ENCODE results near the gene EFCAB11. TPM values are rescaled to one million over a fixed set of nuclear protein-coding genes. Genes with fewer than 3 reads are reported as not detected.

Gene EFCAB11
- total RNA-seq, 5 donors from 2014 or later (not counting 1 experiment from before 2014, with no cell fraction given) = 1.1 to 2.4 (median 1.5) TPM

GRCh38 chr14:89833661-89834060 lies 120.9 kb downstream of the EFCAB11 start:
- H3K27ac Mint-ChIP-seq = no peak overlapping the region
- Histone ChIP-seq H3K4me3 (ENCODE audit: control insufficient read depth in 1 of 2, extremely low read depth in 1 of 2, low read length in 1 of 2) (no peak overlapping the region), H3K27ac (ENCODE audit: low read length) (no peak overlapping the region), H3K4me1 (ENCODE audit: control insufficient read depth in 1 of 2, extremely low read depth in 1 of 2, insufficient read depth in 2 of 2, low read length in 2 of 2) (no peaks in the 10 kb centered on the region), H3K9me3 (no peaks in the 10 kb centered on the region), H3K36me3 (ENCODE audit: control insufficient read depth in 2 of 2, extremely low read depth in 1 of 2, insufficient read depth in 1 of 2, low read length in 1 of 2) (no peaks in the 10 kb centered on the region), H3K27me3 (replicated peaks in 1 of 2; ENCODE audit: control insufficient read depth in 2 of 2, extremely low read depth in 1 of 2, insufficient read depth in 2 of 2, low read length in 1 of 2) (no peaks in the 10 kb centered on the region)
- peaks cover under 1% of the 10 kb centered on the region for H3K36me3 Mint-ChIP-seq
- DNase-seq (no peak), ATAC-seq (replicated peaks in 1 of 4) (no peak)
- no peak overlapping the region for H3K4me3 Mint-ChIP-seq
- ChIA-PET CTCF (no interaction called here), POLR2A (no interaction called here)
- H3K9me3 Mint-ChIP-seq = peaks cover 0 to 5% (median 0%) of the 10 kb centered on the region in 3 donors
- H3K4me1 Mint-ChIP-seq = no peaks in the 10 kb centered on the region
- no peaks in the 10 kb centered on the region for H3K27me3 Mint-ChIP-seq

- no peaks in the 10 kb centered on the region for H3K36me3 Mint-ChIP-seq
- H3K27ac Mint-ChIP-seq = no peak overlapping the region
- Histone ChIP-seq H3K4me1 (ENCODE audit: control insufficient read depth in 1 of 2, extremely low read depth in 1 of 2, insufficient read depth in 2 of 2, low read length in 2 of 2) (no peaks in the 10 kb centered on the region), H3K9me3 (no peaks in the 10 kb centered on the region), H3K27ac (ENCODE audit: low read length) (no peak overlapping the region), H3K36me3 (ENCODE audit: control insufficient read depth in 2 of 2, extremely low read depth in 1 of 2, insufficient read depth in 1 of 2, low read length in 1 of 2) (no peaks in the 10 kb centered on the region), H3K27me3 (replicated peaks in 1 of 2; ENCODE audit: control insufficient read depth in 2 of 2, extremely low read depth in 1 of 2, insufficient read depth in 2 of 2, low read length in 1 of 2) (no peaks in the 10 kb centered on the region), H3K4me3 (ENCODE audit: control insufficient read depth in 1 of 2, extremely low read depth in 1 of 2, low read length in 1 of 2) (no peak overlapping the region)
- no peak overlapping the region for H3K4me3 Mint-ChIP-seq
- no peaks in the 10 kb centered on the region for H3K4me1 Mint-ChIP-seq
- ChIA-PET POLR2A (no interaction called here), CTCF (no interaction called here)
- WGBS (ENCODE audit: insufficient coverage) = 80% methylated on average over 1 of the region's 3 CpGs
- peaks cover 0 to 2% (median 0%) of the 10 kb centered on the region in 3 donors for H3K9me3 Mint-ChIP-seq
- DNase-seq = no peak
- H3K27me3 Mint-ChIP-seq = no peaks in the 10 kb centered on the region
- no peak for ATAC-seq (replicated peaks in 1 of 4)
These were observed 121.4 kb downstream of the EFCAB11 start for GRCh38 chr14:89833120-89833532.

DNA sequence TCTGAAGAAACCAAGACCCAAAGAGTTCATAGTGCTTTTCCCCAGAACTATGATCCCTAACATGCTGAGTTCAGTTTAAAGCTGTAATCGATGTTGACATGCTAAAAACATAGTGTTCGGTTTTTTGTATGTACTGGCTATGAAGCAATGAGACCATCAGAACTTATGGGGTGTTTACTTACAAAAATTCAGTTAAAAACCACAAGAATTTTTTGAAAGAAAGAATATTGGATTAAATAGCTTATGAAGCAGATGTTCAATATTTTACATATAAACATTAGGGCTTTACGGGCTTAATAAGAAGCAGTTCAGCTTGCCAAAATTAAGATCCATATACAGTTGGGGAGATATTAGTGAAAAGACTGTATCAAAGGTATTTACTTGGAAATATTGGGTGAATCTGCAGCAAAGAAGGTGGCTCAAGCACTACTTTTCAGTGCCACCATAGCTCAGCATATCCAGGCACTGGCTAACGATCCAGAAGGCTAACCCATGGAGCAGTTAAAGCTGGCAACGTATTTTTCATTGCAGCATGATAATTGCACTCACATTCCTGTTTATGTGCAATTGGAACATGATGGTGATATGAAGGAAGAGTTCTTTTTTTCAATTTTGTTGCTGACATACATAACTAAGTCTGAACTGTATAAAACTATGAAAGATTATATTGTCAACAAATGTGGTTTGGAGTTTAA lies 125.9 kb downstream of the EFCAB11 start:
- WGBS (ENCODE audit: insufficient coverage) = no CpG with 5 or more reads among the region's 5 CpGs
- Histone ChIP-seq H3K27me3 (replicated peaks in 1 of 2; ENCODE audit: control insufficient read depth in 2 of 2, extremely low read depth in 1 of 2, insufficient read depth in 2 of 2, low read length in 1 of 2) (no peaks in the 10 kb centered on the region), H3K9me3 (no peaks in the 10 kb centered on the region), H3K4me3 (ENCODE audit: control insufficient read depth in 1 of 2, extremely low read depth in 1 of 2, low read length in 1 of 2) (no peak overlapping the region), H3K4me1 (ENCODE audit: control insufficient read depth in 1 of 2, extremely low read depth in 1 of 2, insufficient read depth in 2 of 2, low read length in 2 of 2) (no peaks in the 10 kb centered on the region), H3K27ac (ENCODE audit: low read length) (no peak overlapping the region), H3K36me3 (ENCODE audit: control insufficient read depth in 2 of 2, extremely low read depth in 1 of 2, insufficient read depth in 1 of 2, low read length in 1 of 2) (no peaks in the 10 kb centered on the region)
- H3K36me3 Mint-ChIP-seq = peaks cover 7% of the 10 kb centered on the region
- DNase-seq (no peak), ATAC-seq (replicated peaks in 1 of 4) (no peak)
- POLR2A ChIA-PET = no interaction called here
- H3K4me1 Mint-ChIP-seq = no peaks in the 10 kb centered on the region
- CTCF ChIA-PET = no interaction called here
- H3K4me3 Mint-ChIP-seq = no peak overlapping the region
- H3K9me3 Mint-ChIP-seq = peaks cover 0 to 7% (median 4%) of the 10 kb centered on the region in 3 donors
- H3K27me3 Mint-ChIP-seq = peaks cover 0 to 5% of the 10 kb centered on the region in 2 donors
- H3K27ac Mint-ChIP-seq = no peak overlapping the region

GRCh38 chr14:89827265-89827664 lies 127.3 kb downstream of the EFCAB11 start:
- Histone ChIP-seq H3K4me3 (ENCODE audit: control insufficient read depth in 1 of 2, extremely low read depth in 1 of 2, low read length in 1 of 2) (no peak overlapping the region), H3K27ac (ENCODE audit: low read length) (no peak overlapping the region), H3K9me3 (no peaks in the 10 kb centered on the region), H3K27me3 (replicated peaks in 1 of 2; ENCODE audit: control insufficient read depth in 2 of 2, extremely low read depth in 1 of 2, insufficient read depth in 2 of 2, low read length in 1 of 2) (no peaks in the 10 kb centered on the region), H3K4me1 (ENCODE audit: control insufficient read depth in 1 of 2, extremely low read depth in 1 of 2, insufficient read depth in 2 of 2, low read length in 2 of 2) (no peaks in the 10 kb centered on the region), H3K36me3 (ENCODE audit: control insufficient read depth in 2 of 2, extremely low read depth in 1 of 2, insufficient read depth in 1 of 2, low read length in 1 of 2) (no peaks in the 10 kb centered on the region)
- no peaks in the 10 kb centered on the region for H3K4me1 Mint-ChIP-seq
- ATAC-seq (replicated peaks in 1 of 4) = no peak
- WGBS (ENCODE audit: insufficient coverage) = 59% methylated on average over 5 of the region's 7 CpGs
- peaks cover 0 to 5% of the 10 kb centered on the region in 2 donors for H3K27me3 Mint-ChIP-seq
- no peak overlapping the region for H3K27ac Mint-ChIP-seq
- no peak for DNase-seq
- peaks cover 16% of the 10 kb centered on the region for H3K36me3 Mint-ChIP-seq
- H3K4me3 Mint-ChIP-seq = no peak overlapping the region
- ChIA-PET POLR2A (no interaction called here), CTCF (interaction anchor here in 1 of 2 donors (0.7 kb wide), 1 partner anchor 950 kb away, joined by 5 read pairs; no protein-coding TSS in a partner anchor)
- H3K9me3 Mint-ChIP-seq = peaks cover 0 to 17% (median 14%) of the 10 kb centered on the region in 3 donors

DNA sequence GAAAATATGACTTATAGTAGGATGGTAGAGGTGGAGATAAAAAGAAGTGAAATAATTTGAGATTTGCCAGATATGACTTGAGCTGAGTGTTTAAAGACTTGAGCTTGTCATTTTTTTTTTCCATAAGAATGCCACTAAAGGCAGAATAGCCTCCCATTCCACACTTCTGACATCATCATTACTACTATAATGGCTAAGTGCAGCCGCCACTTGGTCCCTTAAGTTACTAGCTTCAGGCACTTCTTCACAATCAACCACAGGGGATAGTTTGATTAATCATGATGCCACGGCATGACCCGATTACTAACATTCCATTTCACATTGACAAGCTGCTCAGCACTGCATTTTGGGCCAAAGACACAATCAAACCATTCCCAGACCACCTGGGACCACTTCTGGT lies 127.9 kb downstream of the EFCAB11 start:
- ATAC-seq (replicated peaks in 1 of 4) (no peak), DNase-seq (no peak)
- Mint-ChIP-seq H3K4me3 (no peak overlapping the region), H3K27me3 (peaks cover 0 to 5% of the 10 kb centered on the region in 2 donors), H3K4me1 (no peaks in the 10 kb centered on the region), H3K36me3 (peaks cover 16% of the 10 kb centered on the region), H3K9me3 (peaks cover 0 to 17% (median 14%) of the 10 kb centered on the region in 3 donors), H3K27ac (no peak overlapping the region)
- H3K4me1 ChIP-seq (ENCODE audit: control insufficient read depth in 1 of 2, extremely low read depth in 1 of 2, insufficient read depth in 2 of 2, low read length in 2 of 2) = no peaks in the 10 kb centered on the region
- CTCF ChIA-PET = no interaction called here
- POLR2A ChIA-PET = no interaction called here
- no peaks in the 10 kb centered on the region for H3K27me3 ChIP-seq (replicated peaks in 1 of 2; ENCODE audit: control insufficient read depth in 2 of 2, extremely low read depth in 1 of 2, insufficient read depth in 2 of 2, low read length in 1 of 2)
- H3K27ac ChIP-seq (ENCODE audit: low read length) = no peak overlapping the region
- no peaks in the 10 kb centered on the region for H3K9me3 ChIP-seq
- 89% methylated on average over 1 of the region's 3 CpGs for WGBS (ENCODE audit: insufficient coverage)
- H3K4me3 ChIP-seq (ENCODE audit: control insufficient read depth in 1 of 2, extremely low read depth in 1 of 2, low read length in 1 of 2) = no peak overlapping the region
- H3K36me3 ChIP-seq (ENCODE audit: control insufficient read depth in 2 of 2, extremely low read depth in 1 of 2, insufficient read depth in 1 of 2, low read length in 1 of 2) = no peaks in the 10 kb centered on the region

DNA sequence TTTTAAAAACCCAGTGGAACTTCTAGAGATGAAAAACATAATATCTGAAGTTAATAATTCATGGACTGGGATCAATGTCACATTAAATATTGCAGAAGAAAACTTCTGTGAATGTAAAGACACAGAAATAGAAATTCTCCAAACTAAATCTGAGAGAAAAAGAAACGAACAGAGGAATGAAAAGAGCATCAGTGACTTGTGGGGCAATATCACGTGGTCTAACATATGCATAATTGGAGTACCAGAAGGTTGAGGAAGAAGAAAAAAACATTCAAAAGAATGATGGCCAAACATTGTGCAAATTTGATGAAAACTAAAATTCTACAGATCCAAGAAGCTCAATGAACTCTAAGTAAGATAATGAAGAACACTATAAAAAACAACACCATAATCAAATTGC lies 130.8 kb downstream of the EFCAB11 start:
- Histone ChIP-seq H3K27ac (ENCODE audit: low read length) (no peak overlapping the region), H3K27me3 (replicated peaks in 1 of 2; ENCODE audit: control insufficient read depth in 2 of 2, extremely low read depth in 1 of 2, insufficient read depth in 2 of 2, low read length in 1 of 2) (no peaks in the 10 kb centered on the region), H3K9me3 (no peaks in the 10 kb centered on the region), H3K4me3 (ENCODE audit: control insufficient read depth in 1 of 2, extremely low read depth in 1 of 2, low read length in 1 of 2) (no peak overlapping the region), H3K4me1 (ENCODE audit: control insufficient read depth in 1 of 2, extremely low read depth in 1 of 2, insufficient read depth in 2 of 2, low read length in 2 of 2) (no peaks in the 10 kb centered on the region), H3K36me3 (ENCODE audit: control insufficient read depth in 2 of 2, extremely low read depth in 1 of 2, insufficient read depth in 1 of 2, low read length in 1 of 2) (no peaks in the 10 kb centered on the region)
- Mint-ChIP-seq H3K9me3 (peaks cover 0 to 17% (median 14%) of the 10 kb centered on the region in 3 donors), H3K27ac (no peak overlapping the region), H3K27me3 (peaks cover 0 to 5% of the 10 kb centered on the region in 2 donors), H3K4me3 (no peak overlapping the region), H3K36me3 (peaks cover 16% of the 10 kb centered on the region), H3K4me1 (no peaks in the 10 kb centered on the region)
- ATAC-seq (replicated peaks in 1 of 4) (no peak), DNase-seq (no peak)
- ChIA-PET CTCF (no interaction called here), POLR2A (no interaction called here)
- WGBS (ENCODE audit: insufficient coverage) = 80% methylated on average over 1 of the region's 2 CpGs

Data from T-cell (primary cell).